Left ventricle myocardium superior (tissue), 1 donor: ENCODE data around the gene FBXL13. TPM values are rescaled to one million over a fixed set of nuclear protein-coding genes. Genes with fewer than 3 reads are reported as not detected.
"Not testable (repeated sequence)": the region's sequence is repeated elsewhere in the genome, so short reads cannot be mapped to it uniquely, and the experiment has no call there.

Source experiments
- ATAC-seq: fragments of 200-7000 bp; cut with Tn5 transposase; one replicate; pipeline ENCODE4 v1.9.1; 2020; ENCODE audit warnings: mild to moderate bottlenecking, moderate library complexity
- DNase-seq: peaks from one replicate; pipeline ENCODE4 v3.0.0-alpha.2; 2020
- intact Hi-C: fragments of 100-400 bp; cut with micrococcal nuclease; formaldehyde crosslinking; loops from one replicate; pipeline ENCODE4 v1.11.0; 2022
- total RNA-seq: library from RNA; stranded (reverse); fragmentation: NEBNext Ultra II Directional; extraction: Animal tissue kit (Norgen Biotek cat#: 25700); gene quantifications from one replicate; pipeline ENCODE4 v1.2.1, GENCODE V29; 2021
- donor health status: DM: no; HTN: yes; CAD: no; lungs with severe emphysema.

The FBXL13 gene
- total RNA-seq, 1 donor from 2014 or later, result 0.27 TPM

GRCh38 chr7:103037823-103038739 is 36.5 kb downstream of the FBXL13 start:
- DNase-seq, result peak; percentile 32
- ATAC-seq, result not testable (repeated sequence)

DNA sequence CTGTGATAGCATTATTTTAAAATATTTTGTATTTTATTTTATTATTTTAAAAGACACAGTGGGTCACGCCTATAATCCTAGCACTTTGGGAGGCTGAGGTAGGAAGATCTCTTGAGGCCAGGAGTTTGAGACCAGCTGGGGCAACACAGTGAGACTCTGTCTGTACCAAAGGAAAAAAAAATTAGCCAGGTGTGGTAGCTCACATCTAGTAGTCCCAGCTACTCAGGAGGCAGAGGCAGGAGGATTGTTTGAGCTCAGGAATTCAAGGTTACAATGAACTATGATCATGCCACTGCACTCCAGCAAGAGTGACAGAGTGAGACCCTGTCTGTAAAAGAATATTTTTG is 37.1 kb downstream of the FBXL13 start:
- intact Hi-C loops, result no loop called here
- ATAC-seq (no peak), DNase-seq (no peak)

More at GRCh38 chr7:103037823-103038739, 36.5 kb downstream of the FBXL13 start:
- intact Hi-C loops, result not testable (repeated sequence)

DNA sequence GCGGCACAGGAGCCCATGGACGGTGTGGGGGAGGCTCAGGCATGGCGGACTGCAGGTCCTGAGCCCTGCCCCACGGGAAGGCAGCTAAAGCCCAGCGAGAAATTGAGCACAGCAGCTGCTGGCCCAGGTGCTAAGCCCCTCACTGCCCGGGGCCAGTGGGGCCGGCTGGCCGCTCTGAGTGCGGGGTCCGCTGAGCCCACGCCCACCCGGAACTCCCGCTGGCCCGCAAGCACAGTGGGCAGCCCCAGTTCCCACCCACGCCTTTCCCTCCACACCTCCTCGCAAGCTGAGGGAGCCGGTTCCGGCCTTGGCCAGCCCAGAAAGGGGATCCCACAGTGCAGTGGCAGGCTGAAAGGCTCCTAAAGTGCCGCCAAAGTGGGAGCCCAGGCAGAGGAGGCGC is 40.3 kb downstream of the FBXL13 start:
- intact Hi-C loops, ATAC-seq, DNase-seq: not testable (repeated sequence)

DNA sequence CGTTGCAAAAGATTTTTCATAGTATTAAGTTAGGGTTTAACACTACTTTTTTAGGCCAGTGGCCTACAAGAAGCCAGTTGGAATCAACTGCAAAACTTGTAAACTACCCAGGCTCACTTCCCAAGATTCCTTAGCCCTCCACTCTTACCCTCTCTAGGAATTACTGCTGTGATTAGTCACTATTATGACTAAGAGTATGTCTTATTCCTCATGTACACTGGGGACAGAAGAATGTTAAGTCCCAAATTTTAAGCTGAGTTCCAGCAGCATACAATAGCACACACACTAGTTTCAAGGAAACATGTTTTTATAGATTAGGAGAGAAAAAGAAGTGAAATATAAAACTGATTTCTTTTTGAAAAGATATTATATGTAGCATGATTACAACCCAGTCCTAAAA is 42.8 kb downstream of the FBXL13 start:
- intact Hi-C loops, result no loop called here
- no peak for ATAC-seq
- no peak for DNase-seq

- ATAC-seq, result no peak
- intact Hi-C loops, result no loop called here
Observed at GRCh38 chr7:103031024-103031423, 43.6 kb downstream of the FBXL13 start.

GRCh38 chr7:103025341-103025740 is 49.3 kb downstream of the FBXL13 start:
- ATAC-seq (no peak), DNase-seq (no peak)
- intact Hi-C loops, result no loop called here

More at GRCh38 chr7:103031024-103031423, 43.6 kb downstream of the FBXL13 start:
- DNase-seq, result no peak

GRCh38 chr7:103023578-103023977 is 51.0 kb downstream of the FBXL13 start:
- intact Hi-C loops, DNase-seq, ATAC-seq: not testable (repeated sequence)

- DNase-seq, ATAC-seq, intact Hi-C loops: not testable (repeated sequence)
Observed at GRCh38 chr7:103021490-103021889, 53.1 kb downstream of the FBXL13 start.

GRCh38 chr7:103020876-103021275 is 53.7 kb downstream of the FBXL13 start:
- ATAC-seq, intact Hi-C loops, DNase-seq: not testable (repeated sequence)

GRCh38 chr7:103018295-103018694 is 56.3 kb downstream of the FBXL13 start:
- intact Hi-C loops, DNase-seq, ATAC-seq: not testable (repeated sequence)

DNA sequence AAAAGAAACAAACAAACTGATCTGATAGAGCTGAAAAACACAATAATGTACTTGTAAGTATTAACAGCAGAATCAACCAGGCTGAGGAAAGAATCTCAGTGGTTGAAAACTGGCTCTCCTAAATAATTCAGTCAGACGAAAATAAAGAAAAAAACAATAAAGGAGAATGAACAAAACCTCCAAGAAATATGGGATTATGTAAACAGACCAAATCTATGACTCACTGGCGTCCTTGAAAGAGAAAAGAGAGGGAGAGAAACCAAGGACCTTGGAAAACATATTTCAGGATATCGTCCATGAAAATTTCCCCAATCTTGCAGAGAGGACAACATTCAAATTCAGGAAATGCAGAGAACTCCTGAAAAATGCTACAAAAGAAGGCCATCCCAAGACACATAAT is 62.9 kb downstream of the FBXL13 start:
- DNase-seq, result no peak
- intact Hi-C loops, result no loop called here
- ATAC-seq, result no peak

GRCh38 chr7:103010211-103010610 is 64.4 kb downstream of the FBXL13 start:
- ATAC-seq (no peak), DNase-seq (no peak)
- intact Hi-C loops, result no loop called here

- ATAC-seq (no peak), DNase-seq (no peak)
- intact Hi-C loops, result no loop called here
Observed at GRCh38 chr7:103009466-103010185, 65.0 kb downstream of the FBXL13 start.

DNA sequence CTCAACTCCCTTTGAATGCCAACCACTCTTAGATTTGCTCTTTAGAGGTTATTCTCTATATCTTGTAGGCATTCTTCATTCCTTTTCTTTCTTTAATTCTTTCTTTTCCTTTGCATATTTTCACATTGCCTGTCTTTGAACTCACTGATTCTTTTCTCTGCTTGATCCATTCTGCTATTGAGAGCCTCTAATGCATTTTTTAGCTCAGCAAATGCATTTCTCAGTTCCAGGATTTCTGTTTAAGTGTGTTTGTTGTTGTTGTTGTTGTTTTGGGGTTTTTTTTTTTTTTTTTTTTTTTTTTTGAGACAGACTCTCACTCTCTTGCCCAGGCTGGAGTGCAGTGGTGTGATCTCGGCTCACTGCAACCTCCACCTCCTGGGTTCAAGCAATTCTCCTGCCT is 71.6 kb downstream of the FBXL13 start:
- intact Hi-C loops, result no loop called here
- no peak for ATAC-seq
- no peak for DNase-seq

- no peak for ATAC-seq
- intact Hi-C loops, result no loop called here
- no peak for DNase-seq
Observed at GRCh38 chr7:103001210-103001609, 73.4 kb downstream of the FBXL13 start.

DNA sequence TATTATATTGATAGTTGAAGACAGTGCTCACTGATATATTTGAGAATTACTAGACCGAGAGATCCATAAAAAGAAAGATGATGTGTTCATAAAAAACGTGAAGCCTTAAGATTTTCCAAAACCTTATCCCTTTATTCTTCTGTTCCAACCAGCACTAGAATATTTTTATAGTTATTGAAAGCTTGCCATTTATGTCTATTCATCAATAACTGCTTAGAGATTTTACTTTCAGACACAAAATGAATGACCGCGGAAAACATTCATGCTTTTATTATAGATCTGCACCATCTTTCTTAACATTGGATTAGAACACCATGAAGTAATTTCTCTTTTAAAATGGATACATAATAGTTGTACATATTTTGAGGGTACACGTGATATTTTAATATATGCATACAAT is 77.6 kb downstream of the FBXL13 start:
- DNase-seq, result no peak
- intact Hi-C loops, result no loop called here
- no peak for ATAC-seq

DNA sequence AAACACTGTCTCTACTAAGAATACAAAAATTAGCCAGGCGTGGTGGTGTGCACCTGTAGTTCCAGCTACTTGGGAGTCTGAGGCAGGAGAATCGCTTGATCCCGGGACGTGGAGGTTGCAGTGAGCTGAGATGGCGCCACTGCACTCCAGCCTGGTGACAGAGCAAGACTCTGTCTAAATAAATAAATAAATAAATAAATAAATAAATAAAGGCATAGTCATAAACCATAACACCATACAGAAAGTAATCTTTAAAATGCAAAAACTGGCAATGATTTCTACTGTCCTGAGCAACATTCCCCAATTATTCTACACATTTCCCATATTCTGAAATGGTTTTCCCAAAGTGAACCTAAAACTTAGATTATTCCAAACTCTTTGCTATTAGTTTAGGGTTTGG is 79.0 kb downstream of the FBXL13 start:
- intact Hi-C loops, ATAC-seq, DNase-seq: not testable (repeated sequence)

GRCh38 chr7:102994567-102994966 is 80.0 kb downstream of the FBXL13 start:
- intact Hi-C loops, result no loop called here
- DNase-seq (no peak), ATAC-seq (no peak)

- intact Hi-C loops, result no loop called here
- ATAC-seq (no peak), DNase-seq (no peak)
Observed at GRCh38 chr7:102993718-102994029, 80.9 kb downstream of the FBXL13 start.

DNA sequence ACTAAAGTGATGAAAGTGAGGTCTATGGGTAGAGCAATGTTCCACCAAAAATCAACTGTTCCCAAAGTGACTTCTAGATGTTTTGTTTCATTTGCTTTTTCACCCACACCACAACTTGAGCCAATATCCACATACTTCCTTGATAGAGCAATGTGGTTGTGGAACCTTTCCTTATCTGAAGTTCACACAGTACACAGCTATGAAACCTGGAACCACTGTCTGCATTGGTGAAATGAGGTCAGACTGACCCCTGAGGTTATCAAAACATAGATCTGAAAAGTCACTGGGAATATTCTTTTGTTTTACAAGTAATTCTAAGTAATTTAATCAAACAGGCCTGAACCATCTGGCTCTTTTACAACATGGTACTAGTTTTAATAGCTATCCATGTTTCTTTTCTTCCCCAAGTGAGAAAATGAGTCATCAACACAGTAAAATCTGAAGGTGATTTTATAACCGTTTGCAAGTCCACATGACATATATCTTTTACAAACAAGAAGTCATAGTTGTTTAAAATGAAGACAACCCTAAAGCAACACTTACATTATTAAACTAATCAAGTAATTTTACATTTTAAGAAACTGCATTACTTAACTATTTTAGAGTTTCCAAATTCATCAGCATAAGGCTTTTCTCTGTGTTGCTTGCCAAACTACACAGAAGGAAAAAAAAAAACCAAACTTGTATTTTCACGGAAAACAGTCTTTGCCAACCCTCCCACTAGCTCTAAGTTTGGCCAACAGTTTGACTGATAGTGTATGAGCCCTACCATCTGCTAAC is 81.5 kb downstream of the FBXL13 start:
- intact Hi-C loops, result no loop called here
- DNase-seq, result no peak
- peak; percentile 93 for ATAC-seq
